IPS-NIHi7 (cell line): Measurements from ENCODE around the gene HLA-DPB1.
"Not testable (repeated sequence)": the region's sequence is repeated elsewhere in the genome, so short reads cannot be mapped to it uniquely, and the experiment has no call there.

ENCODE experiments used
- DNase-seq: peaks from one replicate; pipeline ENCODE4 v3.0.0; 2012; ENCODE audit warnings: mixed read lengths; ENCODE audit errors: extremely low spot score

Gene HLA-DPB1

GRCh38 chr6:33075568-33076405 lies at the start of gene HLA-DPB1:
Gene HLA-DPB1 (plus strand): TSS chr6:33075990. CDS start chr6:33076042, 52 bp downstream.
- DNase-seq = no peak

- DNase-seq = no peak
Measured at GRCh38 chr6:33028220-33028849, 47.5 kb upstream of the HLA-DPB1 start.

- no peak for DNase-seq
Measured at GRCh38 chr6:33029328-33030184, 46.2 kb upstream of the HLA-DPB1 start.

GRCh38 chr6:33030245-33030644 lies 45.5 kb upstream of the HLA-DPB1 start:
- no peak for DNase-seq

GRCh38 chr6:33034554-33034953 lies 41.2 kb upstream of the HLA-DPB1 start:
- no peak for DNase-seq

GRCh38 chr6:33036535-33036934 lies 39.3 kb upstream of the HLA-DPB1 start:
- no peak for DNase-seq

GRCh38 chr6:33040157-33040556 lies 35.6 kb upstream of the HLA-DPB1 start:
- no peak for DNase-seq

- peak; percentile 20 for DNase-seq
Measured at GRCh38 chr6:33049323-33050013, 26.3 kb upstream of the HLA-DPB1 start.

- no peak for DNase-seq
Measured at GRCh38 chr6:33050014-33050810, 25.6 kb upstream of the HLA-DPB1 start.

- no peak for DNase-seq
Measured at GRCh38 chr6:33052627-33053026, 23.2 kb upstream of the HLA-DPB1 start.

GRCh38 chr6:33053230-33053629 lies 22.6 kb upstream of the HLA-DPB1 start:
- no peak for DNase-seq

- DNase-seq = no peak
Measured at GRCh38 chr6:33057222-33058150, 18.3 kb upstream of the HLA-DPB1 start.

GRCh38 chr6:33061987-33062386 lies 13.8 kb upstream of the HLA-DPB1 start:
- no peak for DNase-seq

- not testable (repeated sequence) for DNase-seq
Measured at GRCh38 chr6:33063435-33063834, 12.4 kb upstream of the HLA-DPB1 start.

- no peak for DNase-seq
Measured at GRCh38 chr6:33064723-33065122, 11.1 kb upstream of the HLA-DPB1 start.

- no peak for DNase-seq
Measured at GRCh38 chr6:33065312-33065711, 10.5 kb upstream of the HLA-DPB1 start.

GRCh38 chr6:33066917-33067521 lies 8.8 kb upstream of the HLA-DPB1 start:
- DNase-seq = no peak

- no peak for DNase-seq
Measured at GRCh38 chr6:33069021-33069738, 6.6 kb upstream of the HLA-DPB1 start.

- no peak for DNase-seq
Measured at GRCh38 chr6:33070909-33071308, 4.9 kb upstream of the HLA-DPB1 start.
